Sigmoid colon (tissue), 7 donors: ENCODE data around the gene COL23A1. TPM values are rescaled to one million over a fixed set of nuclear protein-coding genes. Genes with fewer than 3 reads are reported as not detected.

ENCODE experiments used
- DNase-seq: peaks from one replicate; pipeline ENCODE4 v3.0.0-alpha.2; 2019
- H3K27ac ChIP-seq, 4 donors: fragments of 200-600 bp; sonication (generic); one replicate each; pipeline ENCODE4 v1.5.1; 2016 to 2019; ENCODE audit warnings: mild to moderate bottlenecking in 1 of 4
- H3K27me3 ChIP-seq, 3 donors: fragments of 200-600 bp; sonication (generic); one replicate each; pipeline ENCODE4 v1.5.1; 2019; ENCODE audit warnings: mild to moderate bottlenecking in 1 of 3
- H3K36me3 ChIP-seq, 4 donors: fragments of 200-600 bp; sonication (generic); one replicate each; pipeline ENCODE4 v1.5.1; 2016 to 2019
- H3K4me1 ChIP-seq, 4 donors: fragments of 200-600 bp; sonication (generic); one replicate each; pipeline ENCODE4 v1.5.1; 2017 to 2019
- H3K4me3 ChIP-seq, 4 donors: fragments of 200-600 bp; sonication (generic); one replicate each; pipeline ENCODE4 v1.5.1; 2017 to 2019; ENCODE audit warnings: mild to moderate bottlenecking in 2 of 4, moderate library complexity in 1 of 4
- H3K9me3 ChIP-seq, 4 donors: fragments of 200-600 bp in 3 of 4; sonication (generic) in 3 of 4; one replicate each; pipeline versions ENCODE4 v1.5.1 to v1.6.1; 2013 to 2019
- EP300 ChIP-seq, 4 donors: sonication (generic); formaldehyde crosslinking; IDR thresholded peaks; one replicate each; pipeline ENCODE4 v1.6.1; 2017; ENCODE audit warnings: antibody characterized with exemption in 4 of 4
- POLR2A ChIP-seq, 2 donors: fragments of 450-650 bp; IDR thresholded peaks; one replicate each; pipeline ENCODE4 v1.6.1; 2016; ENCODE audit warnings: antibody characterized with exemption in 2 of 2, mild to moderate bottlenecking in 2 of 2, moderate library complexity in 2 of 2
- POLR2AphosphoS5 ChIP-seq, 4 donors: sonication (generic); formaldehyde crosslinking; IDR thresholded peaks; one replicate each; pipeline ENCODE4 v1.6.1; 2017; ENCODE audit warnings: antibody characterized with exemption in 4 of 4
- WGBS, 2 donors: extraction: QIAGEN DNeasy Blood & Tissue Kit; methylation state at CpG; one replicate each; pipeline ENCODE4 v1.1.7; 2013; 5-methylcytosine and 5-hydroxymethylcytosine counted together
- intact Hi-C: fragments of 100-400 bp; cut with DNase I; formaldehyde crosslinking; loops from one replicate; pipeline ENCODE4 v1.15.1; 2023
- polyA plus RNA-seq, 3 donors: library from polyadenylated mRNA; stranded (reverse); fragments of 200-250 nt; gene quantifications; one replicate each; pipeline ENCODE4 v1.2.3, GENCODE V29; 2013
- total RNA-seq, 4 donors: library from RNA; depleted of rRNA; stranded (reverse); fragments of >200 nt; gene quantifications; one replicate each; pipeline ENCODE4 v1.1.0, GENCODE V29; 2016
- TF ChIP-seq, protein P1 (sequence below), 4 experiments: fragments of 450-650 bp in 3 of 4; fragments of 200-600 bp in 1 of 4; IDR thresholded peaks; one replicate each; pipeline ENCODE4 v1.5.1; 2016 to 2019; ENCODE audit warnings: antibody characterized with exemption in 4 of 4, mild to moderate bottlenecking in 3 of 4, moderate library complexity in 2 of 4
- donor health status: healthy with polysubstance abuse.
- donor health status: Bipolar disorder and iron deficiency.
- donor health status: healthy.

COL23A1 gene
- total and polyA plus RNA-seq, 7 donors: 0.28 to 1.2 (median 0.57) TPM; not detected in 1

GRCh38 chr5:178529080-178529479, 61.1 kb downstream of the COL23A1 start:
- no peaks in the 10 kb centered on the region for H3K9me3 ChIP-seq
- TF ChIP-seq POLR2AphosphoS5 (IDR thresholded peaks at IDR 0.05): no peak
- TF ChIP-seq, protein P1, sequence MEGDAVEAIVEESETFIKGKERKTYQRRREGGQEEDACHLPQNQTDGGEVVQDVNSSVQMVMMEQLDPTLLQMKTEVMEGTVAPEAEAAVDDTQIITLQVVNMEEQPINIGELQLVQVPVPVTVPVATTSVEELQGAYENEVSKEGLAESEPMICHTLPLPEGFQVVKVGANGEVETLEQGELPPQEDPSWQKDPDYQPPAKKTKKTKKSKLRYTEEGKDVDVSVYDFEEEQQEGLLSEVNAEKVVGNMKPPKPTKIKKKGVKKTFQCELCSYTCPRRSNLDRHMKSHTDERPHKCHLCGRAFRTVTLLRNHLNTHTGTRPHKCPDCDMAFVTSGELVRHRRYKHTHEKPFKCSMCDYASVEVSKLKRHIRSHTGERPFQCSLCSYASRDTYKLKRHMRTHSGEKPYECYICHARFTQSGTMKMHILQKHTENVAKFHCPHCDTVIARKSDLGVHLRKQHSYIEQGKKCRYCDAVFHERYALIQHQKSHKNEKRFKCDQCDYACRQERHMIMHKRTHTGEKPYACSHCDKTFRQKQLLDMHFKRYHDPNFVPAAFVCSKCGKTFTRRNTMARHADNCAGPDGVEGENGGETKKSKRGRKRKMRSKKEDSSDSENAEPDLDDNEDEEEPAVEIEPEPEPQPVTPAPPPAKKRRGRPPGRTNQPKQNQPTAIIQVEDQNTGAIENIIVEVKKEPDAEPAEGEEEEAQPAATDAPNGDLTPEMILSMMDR (IDR thresholded peaks at IDR 0.05): no peak
- no peak for TF ChIP-seq POLR2A (IDR thresholded peaks at IDR 0.05)
- TF ChIP-seq EP300 (IDR thresholded peaks at IDR 0.05): no peak
- WGBS, 2 donors: 77% methylated on average over 11 of the region's 11 CpGs
- H3K36me3 ChIP-seq: no peaks in the 10 kb centered on the region
- no peaks in the 10 kb centered on the region for H3K4me1 ChIP-seq
- H3K27ac ChIP-seq: no peak overlapping the region
- no peaks in the 10 kb centered on the region for H3K27me3 ChIP-seq
- no peak overlapping the region for H3K4me3 ChIP-seq
- intact Hi-C loops: no loop called here
- no peak for DNase-seq

DNA sequence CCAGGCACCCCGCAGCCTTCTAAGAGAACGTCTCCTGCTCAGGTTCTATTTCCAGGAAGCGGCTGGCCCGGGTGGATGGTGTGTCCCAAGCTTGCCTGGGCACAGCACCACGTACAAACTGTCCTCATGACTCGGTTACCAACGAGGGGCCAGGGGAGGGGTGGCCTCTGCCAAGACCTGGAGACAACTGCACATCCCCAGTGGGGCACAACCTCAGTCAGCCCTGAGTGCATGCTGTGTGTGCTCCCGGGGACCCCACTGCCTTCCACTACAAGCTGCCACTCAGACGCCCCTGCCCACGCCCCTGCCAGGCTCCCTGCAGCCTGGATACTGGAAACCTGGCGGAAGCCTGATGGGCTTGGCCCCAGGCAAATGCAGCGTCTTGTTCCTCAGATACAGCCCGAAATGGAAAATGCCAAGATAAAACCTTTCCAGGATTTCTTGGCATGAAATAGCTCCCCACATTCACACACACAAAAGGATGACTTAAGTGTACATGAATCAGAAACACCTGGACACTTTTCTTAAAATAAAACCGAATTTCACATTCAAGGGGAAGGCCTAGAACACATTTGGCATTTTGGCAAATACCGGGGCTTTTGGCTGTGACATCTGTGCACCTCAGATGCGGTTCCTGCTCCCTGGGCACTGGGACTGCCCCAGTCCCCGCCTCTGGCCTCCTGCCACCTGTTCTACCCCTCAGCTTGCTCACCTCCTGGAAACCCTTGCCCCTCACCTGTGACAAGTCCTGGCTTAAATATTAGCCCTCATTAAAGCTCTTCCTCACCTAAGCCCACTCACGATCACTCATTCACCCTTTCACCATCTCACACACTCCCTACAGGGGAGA, 62.5 kb downstream of the COL23A1 start:
- no peak overlapping the region for H3K27ac ChIP-seq
- TF ChIP-seq POLR2AphosphoS5 (IDR thresholded peaks at IDR 0.05): no peak
- no peak for TF ChIP-seq POLR2A (IDR thresholded peaks at IDR 0.05)
- TF ChIP-seq, protein P1 (IDR thresholded peaks at IDR 0.05): no peak
- no peak for TF ChIP-seq EP300 (IDR thresholded peaks at IDR 0.05)
- no peaks in the 10 kb centered on the region for H3K36me3 ChIP-seq
- H3K27me3 ChIP-seq: no peaks in the 10 kb centered on the region
- no peaks in the 10 kb centered on the region for H3K9me3 ChIP-seq
- no peaks in the 10 kb centered on the region for H3K4me1 ChIP-seq
- no peak overlapping the region for H3K4me3 ChIP-seq
- intact Hi-C loops: no loop called here
- WGBS, 2 donors: 65 to 79% methylated on average over 18 of the region's 18 CpGs
- no peak for DNase-seq

- Histone ChIP-seq H3K4me3 (no peak overlapping the region), H3K4me1 (no peaks in the 10 kb centered on the region), H3K9me3 (no peaks in the 10 kb centered on the region), H3K27ac (no peak overlapping the region), H3K36me3 (no peaks in the 10 kb centered on the region), H3K27me3 (no peaks in the 10 kb centered on the region)
- TF ChIP-seq EP300 (IDR thresholded peaks at IDR 0.05): no peak
- TF ChIP-seq, protein P1 (IDR thresholded peaks at IDR 0.05): no peak
- no peak for TF ChIP-seq POLR2A (IDR thresholded peaks at IDR 0.05)
- peak; percentile 34 for DNase-seq
- WGBS, 2 donors: 79 to 85% methylated on average over 14 of the region's 14 CpGs
- intact Hi-C loops: no loop called here
These were observed 63.3 kb downstream of the COL23A1 start for GRCh38 chr5:178526773-178527457.

GRCh38 chr5:178525906-178526732, 64.1 kb downstream of the COL23A1 start:
- TF ChIP-seq EP300 (IDR thresholded peaks at IDR 0.05) (no peak), POLR2A (IDR thresholded peaks at IDR 0.05) (no peak)
- Histone ChIP-seq H3K27ac (no peak overlapping the region), H3K4me1 (no peaks in the 10 kb centered on the region), H3K27me3 (no peaks in the 10 kb centered on the region), H3K9me3 (no peaks in the 10 kb centered on the region), H3K4me3 (no peak overlapping the region), H3K36me3 (no peaks in the 10 kb centered on the region)
- 73 to 87% methylated on average over 12 of the region's 12 CpGs for WGBS, 2 donors
- DNase-seq: peak; percentile 43
- intact Hi-C loops: no loop called here
